ENCODE measurements around the gene RAB31.

Gene RAB31

DNA sequence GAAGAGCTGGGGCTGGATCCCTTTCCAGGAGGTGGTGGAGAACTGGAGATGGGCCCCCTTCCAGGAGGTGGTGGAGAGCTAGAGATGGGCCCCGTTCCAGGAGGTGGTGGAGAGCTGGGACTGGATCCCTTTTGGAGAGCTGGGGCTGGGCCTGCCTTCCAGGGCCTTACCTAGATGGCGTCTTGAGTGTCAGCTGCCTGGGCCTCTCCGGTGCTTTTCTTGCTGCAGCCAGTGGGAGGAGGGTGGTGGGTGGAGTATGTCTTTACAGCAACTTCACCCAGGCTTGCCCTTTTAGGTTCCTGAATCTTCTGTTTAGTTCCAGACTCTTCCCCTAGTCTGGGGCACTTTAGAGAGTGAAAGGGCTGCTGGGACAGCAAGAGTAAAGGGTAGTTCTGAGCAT, 158.5 kb downstream of the RAB31 start:
- TF ChIP-seq, protein P1, sequence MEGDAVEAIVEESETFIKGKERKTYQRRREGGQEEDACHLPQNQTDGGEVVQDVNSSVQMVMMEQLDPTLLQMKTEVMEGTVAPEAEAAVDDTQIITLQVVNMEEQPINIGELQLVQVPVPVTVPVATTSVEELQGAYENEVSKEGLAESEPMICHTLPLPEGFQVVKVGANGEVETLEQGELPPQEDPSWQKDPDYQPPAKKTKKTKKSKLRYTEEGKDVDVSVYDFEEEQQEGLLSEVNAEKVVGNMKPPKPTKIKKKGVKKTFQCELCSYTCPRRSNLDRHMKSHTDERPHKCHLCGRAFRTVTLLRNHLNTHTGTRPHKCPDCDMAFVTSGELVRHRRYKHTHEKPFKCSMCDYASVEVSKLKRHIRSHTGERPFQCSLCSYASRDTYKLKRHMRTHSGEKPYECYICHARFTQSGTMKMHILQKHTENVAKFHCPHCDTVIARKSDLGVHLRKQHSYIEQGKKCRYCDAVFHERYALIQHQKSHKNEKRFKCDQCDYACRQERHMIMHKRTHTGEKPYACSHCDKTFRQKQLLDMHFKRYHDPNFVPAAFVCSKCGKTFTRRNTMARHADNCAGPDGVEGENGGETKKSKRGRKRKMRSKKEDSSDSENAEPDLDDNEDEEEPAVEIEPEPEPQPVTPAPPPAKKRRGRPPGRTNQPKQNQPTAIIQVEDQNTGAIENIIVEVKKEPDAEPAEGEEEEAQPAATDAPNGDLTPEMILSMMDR (IDR thresholded peaks at IDR 0.05), result no peak

DNA sequence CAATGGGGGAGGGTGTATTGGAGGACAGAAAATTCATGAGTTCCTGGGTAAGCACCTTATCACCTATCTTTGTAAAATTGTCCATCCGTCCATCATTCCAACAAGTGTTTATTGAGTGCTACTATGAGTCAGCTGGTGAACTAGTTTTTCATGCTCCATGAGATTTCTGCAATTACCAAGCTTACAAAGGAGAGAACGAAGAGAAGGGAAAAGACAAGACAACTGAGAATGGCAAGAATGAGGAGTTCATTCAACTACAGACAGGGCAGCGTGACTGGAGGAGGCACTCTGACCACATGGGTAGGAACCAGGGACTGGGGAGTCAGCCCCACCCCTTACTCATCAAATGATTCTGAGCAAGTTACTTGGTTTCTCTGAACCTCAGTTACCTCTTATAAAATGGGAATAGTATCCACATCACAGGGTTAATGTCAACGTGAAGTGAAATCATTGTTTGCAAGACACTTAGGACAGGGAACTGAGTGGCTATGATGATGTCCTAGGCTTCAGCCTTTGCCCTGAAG, 159.0 kb downstream of the RAB31 start:
- TF ChIP-seq, protein P1 (IDR thresholded peaks at IDR 0.05), result no peak

DNA sequence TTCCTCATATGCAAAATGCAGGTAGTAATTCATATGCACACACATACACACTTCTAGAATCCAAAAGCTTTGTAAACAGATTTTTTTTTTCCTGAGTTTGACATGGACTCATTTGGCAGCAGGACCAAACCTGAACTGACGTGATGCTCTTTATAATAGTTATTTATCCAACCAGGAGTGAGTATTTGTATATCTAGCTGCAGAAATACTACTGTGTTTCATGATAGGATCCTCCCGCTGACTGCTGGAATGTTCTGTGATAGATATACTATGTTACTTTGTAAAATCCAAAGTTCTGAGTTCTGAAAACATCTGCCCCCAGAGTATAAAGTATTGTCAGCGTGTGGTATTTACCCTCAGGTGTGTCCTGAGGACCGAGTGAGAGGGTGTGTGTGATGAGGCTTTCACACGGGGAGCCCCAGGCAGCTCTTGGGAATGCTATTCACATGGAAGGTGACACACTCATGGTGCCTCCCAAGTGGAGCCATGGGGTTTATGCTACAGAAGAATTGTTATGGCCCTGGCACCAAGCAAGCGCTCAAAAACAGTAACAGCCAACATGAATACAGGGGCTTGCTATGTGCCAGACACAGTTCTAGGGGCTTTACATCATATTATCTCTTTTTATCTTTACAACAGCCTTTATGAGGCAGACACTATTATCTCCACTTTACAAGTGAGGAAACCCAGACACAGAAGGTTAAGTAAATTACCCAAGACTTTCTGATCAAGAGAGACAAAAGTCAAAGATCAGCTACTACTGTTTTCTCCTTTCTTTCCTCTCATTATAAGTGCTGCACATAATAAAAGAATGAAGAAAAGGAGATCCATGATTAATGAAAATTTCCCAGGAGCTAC, 161.0 kb downstream of the RAB31 start:
- TF ChIP-seq, protein P1 (IDR thresholded peaks at IDR 0.05), result no peak

DNA sequence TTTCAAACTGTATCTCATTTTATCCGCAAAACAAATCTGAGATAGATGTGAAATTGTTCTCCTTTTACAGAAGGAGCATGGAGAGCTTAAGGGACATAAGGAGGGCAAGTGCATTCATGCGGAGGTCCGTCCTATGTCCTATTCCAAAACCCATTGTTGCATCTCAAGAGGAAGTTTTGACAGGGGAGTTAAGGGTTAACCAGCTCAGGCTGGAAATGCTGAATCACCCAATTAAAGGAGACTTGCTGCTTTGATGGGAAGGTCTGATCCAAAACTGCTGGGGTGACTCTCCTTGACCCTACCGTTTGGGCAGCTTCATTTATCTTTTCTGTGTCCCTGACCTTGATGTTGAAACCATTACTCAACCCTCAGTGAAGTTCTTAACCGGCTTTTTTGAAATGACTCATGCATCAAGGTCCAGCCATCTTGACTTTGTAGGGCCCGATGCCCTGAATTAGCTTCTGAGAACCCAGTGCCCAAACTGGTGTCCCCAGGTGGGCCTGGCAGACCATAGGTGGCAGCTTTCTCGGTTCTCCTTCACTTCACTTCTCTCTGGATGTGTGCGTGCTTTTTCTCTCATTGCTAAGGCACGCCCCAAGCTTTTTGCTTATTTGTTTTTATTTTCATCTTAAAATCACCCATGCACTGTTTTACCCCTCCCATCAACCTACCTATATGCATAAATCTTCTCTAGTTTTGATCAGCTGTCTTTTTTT, 161.8 kb downstream of the RAB31 start:
- TF ChIP-seq, protein P1 (IDR thresholded peaks at IDR 0.05), result no peak

DNA sequence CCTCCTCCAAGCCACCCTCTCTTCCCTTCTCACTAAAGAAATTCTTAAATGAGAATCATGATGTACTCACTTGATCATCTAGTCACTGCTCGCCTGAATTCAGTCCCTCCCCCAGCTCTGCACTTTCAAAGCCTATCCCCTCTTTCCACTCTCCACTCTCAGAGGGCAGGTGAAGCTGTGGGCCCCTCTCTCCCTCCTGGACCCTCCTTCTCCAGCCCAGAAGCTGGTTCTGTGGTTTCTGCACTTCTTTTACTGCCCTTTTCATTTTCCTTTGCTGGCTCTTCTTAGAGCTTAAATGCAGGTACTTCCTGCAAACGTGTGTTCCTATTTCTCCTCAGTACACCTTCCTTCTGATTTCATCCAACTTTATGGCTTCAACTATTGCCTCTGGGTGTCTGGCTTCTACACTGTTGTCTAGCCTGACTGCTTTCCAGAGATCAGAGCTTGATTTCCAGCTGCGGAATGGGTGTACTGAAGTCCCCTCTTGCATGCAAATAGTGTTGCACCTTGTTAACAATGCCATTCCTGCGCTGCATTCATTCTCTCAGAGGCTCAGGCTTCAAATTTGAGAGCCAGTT, 162.4 kb downstream of the RAB31 start:
- TF ChIP-seq, protein P1 (IDR thresholded peaks at IDR 0.05), result no peak

DNA sequence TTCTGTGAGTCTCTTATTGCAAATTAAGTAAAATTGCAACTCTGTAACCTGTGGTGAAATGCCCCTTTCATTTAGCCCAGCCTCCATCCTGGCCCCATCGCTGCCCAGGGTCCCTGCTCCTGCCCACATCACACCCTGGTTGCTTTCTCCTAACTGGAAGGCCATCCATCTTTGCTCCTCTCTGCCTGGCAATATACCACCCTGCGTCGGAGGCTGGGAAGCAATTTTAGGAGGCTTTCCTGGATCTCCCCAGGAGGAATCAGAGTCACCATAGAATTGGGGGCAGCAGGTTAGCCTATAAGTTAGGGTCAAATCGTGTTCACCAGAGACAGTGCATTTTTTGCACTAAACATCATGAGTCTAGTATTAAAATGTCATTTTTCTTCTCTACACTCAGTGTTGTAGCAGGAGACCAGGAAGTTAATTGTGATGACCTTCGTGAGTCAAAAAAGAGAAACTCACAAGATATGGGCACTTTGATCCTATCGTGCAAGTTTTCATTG, 163.2 kb downstream of the RAB31 start:
- TF ChIP-seq, protein P1 (IDR thresholded peaks at IDR 0.05), result no peak

DNA sequence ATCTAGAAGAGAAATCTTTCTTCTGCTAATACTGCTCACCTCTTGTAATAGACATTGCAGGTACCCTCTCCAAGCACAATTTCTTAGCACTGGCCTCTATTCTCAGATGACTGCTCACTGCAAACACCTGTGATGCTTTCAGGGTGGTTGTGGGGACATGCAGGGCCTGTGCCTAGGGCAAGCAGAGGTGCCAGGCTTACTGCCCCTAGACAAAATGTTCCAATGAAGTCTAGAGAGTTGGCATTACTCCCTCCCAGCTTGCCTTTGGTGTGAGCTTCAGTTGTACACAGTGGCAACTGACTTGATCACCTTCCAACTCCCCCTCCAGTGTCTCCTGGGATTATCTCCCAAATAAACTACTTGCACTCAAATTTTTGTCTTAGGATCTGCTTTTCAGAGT, 164.7 kb downstream of the RAB31 start:
- TF ChIP-seq, protein P1 (IDR thresholded peaks at IDR 0.05), result no peak
